HCT116 (cell line): Measurements from ENCODE around the gene KLHDC4. TPM values are rescaled to one million over a fixed set of nuclear protein-coding genes. Genes with fewer than 3 reads are reported as not detected.

ENCODE experiments used
- ATAC-seq: fragments of 200-7000 bp; cut with Tn5 transposase; 2 replicates; pipeline ENCODE4 v1.9.1; 2020; ENCODE audit warnings: mild to moderate bottlenecking, moderate library complexity
- BruUV-seq: library from RNA; stranded (reverse); fragments of 400-500 nt; replicated peaks from 2 replicates; lab custom pipeline; 2021; lab: Mats Ljungman, UMichigan
- CTCF ChIA-PET: fragments of 300-600 bp; sonication (Branson Sonifier 250); formaldehyde crosslinking; loops from one replicate; lab custom pipeline; 2021; ENCODE audit warnings: antibody characterized with exemption; lab: Charles Lee
- POLR2A ChIA-PET: fragments of 300-600, 350-600 bp; sonication (Branson Sonifier 250); formaldehyde crosslinking; loops from one replicate; lab custom pipeline; 2021; ENCODE audit warnings: antibody characterized with exemption; lab: Charles Lee
- RAD21 ChIA-PET, 2 experiments: fragments of 300-600 bp; sonication (Branson Sonifier 250); formaldehyde crosslinking; loops; one replicate each; lab custom pipeline; 2023; ENCODE audit warnings: low total read pairs in 2 of 2; ENCODE audit not compliant: uncharacterized antibody in 2 of 2, unreplicated experiment in 2 of 2, low non-redundant PET in 1 of 2; lab: Charles Lee
- DNase-seq: peaks from one replicate; pipeline ENCODE4 v3.0.0-alpha.2; 2010; ENCODE audit warnings: low read depth, low spot score
- H2AFZ ChIP-seq: fragments of 200-600 bp; shearing (Covaris generic), sonication (generic); 2 replicates; pipeline ENCODE4 v1.6.1; 2017; ENCODE audit warnings: low read depth, mixed run types, mixed read lengths, antibody characterized with exemption, low read length; ENCODE audit not compliant: poor library complexity, severe bottlenecking
- H3K27ac ChIP-seq: 2 replicates; pipeline ENCODE4 v1.5.1; 2012; ENCODE audit warnings: low read depth, low read length
- H3K27me3 ChIP-seq: fragments of 200-600 bp; sonication (generic); 2 replicates; pipeline ENCODE4 v1.6.1; 2016; ENCODE audit warnings: mixed run types, low read length, mixed read lengths; ENCODE audit not compliant: insufficient read depth
- H3K36me3 ChIP-seq, 2 experiments: fragments of 200-500 bp in 1 of 2; fragments of 200-600 bp in 1 of 2; sonication (Bioruptor generic) in 1 of 2; sonication (generic) in 1 of 2; 2 replicates each; pipeline versions ENCODE4 v1.5.1 to v1.6.1; 2014 to 2016; ENCODE audit warnings: low read length in 2 of 2, inconsistent platforms in 1 of 2, mixed read lengths in 1 of 2, mixed run types in 1 of 2; ENCODE audit not compliant: insufficient read depth in 2 of 2, control insufficient read depth in 1 of 2
- H3K4me1 ChIP-seq, 2 experiments: fragments of 200-600 bp in 1 of 2; sonication (generic) in 1 of 2; 2 replicates each; pipeline versions ENCODE4 v1.5.1 to v1.6.1; 2012 to 2017; ENCODE audit warnings: low read length in 2 of 2, inconsistent platforms in 1 of 2, mild to moderate bottlenecking in 1 of 2, mixed read lengths in 1 of 2, mixed run types in 1 of 2, moderate library complexity in 1 of 2; ENCODE audit not compliant: insufficient read depth in 2 of 2, control insufficient read depth in 1 of 2
- H3K4me2 ChIP-seq: fragments of 200-600 bp; sonication (generic); 2 replicates; pipeline ENCODE4 v1.6.1; 2017; ENCODE audit warnings: mixed run types, low read length, mixed read lengths
- H3K4me3 ChIP-seq, 2 experiments: fragments of 200-600 bp in 1 of 2; sonication (generic) in 1 of 2; replicated peaks in 1 of 2; 2 replicates each; pipeline ENCODE4 v1.5.1; 2011 to 2016; ENCODE audit warnings: low read length in 2 of 2, control low read depth in 1 of 2, low read depth in 1 of 2, mild to moderate bottlenecking in 1 of 2, mixed read lengths in 1 of 2, mixed run types in 1 of 2
- H3K79me2 ChIP-seq: fragments of 200-600 bp; sonication (generic); 2 replicates; pipeline ENCODE4 v1.6.1; 2017; ENCODE audit warnings: mild to moderate bottlenecking, mixed run types, low read length, moderate library complexity, mixed read lengths; ENCODE audit not compliant: insufficient read depth
- H3K9ac ChIP-seq: fragments of 200-600 bp; sonication (generic); 2 replicates; pipeline ENCODE4 v1.6.1; 2016; ENCODE audit warnings: low read length, mixed read lengths
- H3K9me2 ChIP-seq: fragments of 200-600 bp; sonication (generic), shearing (Covaris generic); 2 replicates; pipeline ENCODE4 v1.6.1; 2017; ENCODE audit warnings: mixed run types, mild to moderate bottlenecking, moderate library complexity; ENCODE audit not compliant: insufficient read depth
- H3K9me3 ChIP-seq, 2 experiments: fragments of 200-500 bp in 1 of 2; fragments of 200-600 bp in 1 of 2; sonication (Bioruptor generic) in 1 of 2; sonication (generic) in 1 of 2; 2 replicates each; pipeline ENCODE4 v1.6.1; 2014 to 2017; ENCODE audit warnings: low read length in 2 of 2, mixed read lengths in 2 of 2, inconsistent platforms in 1 of 2, low read depth in 1 of 2, mild to moderate bottlenecking in 1 of 2, mixed run types in 1 of 2, moderate library complexity in 1 of 2; ENCODE audit not compliant: control insufficient read depth in 1 of 2, insufficient read depth in 1 of 2
- H4K20me1 ChIP-seq: fragments of 200-600 bp; sonication (generic), shearing (Covaris generic); 2 replicates; pipeline ENCODE4 v1.6.1; 2017; ENCODE audit warnings: mixed run types, mild to moderate bottlenecking, moderate library complexity; ENCODE audit not compliant: insufficient read depth
- CBX3 ChIP-seq: IDR thresholded peaks from 2 replicates; pipeline ENCODE4 v1.6.1; 2012; ENCODE audit warnings: low read depth
- CTCF ChIP-seq, 3 experiments: fragments of 200-600 bp in 1 of 3; sonication (generic) in 1 of 3; IDR thresholded peaks in 2 of 3; conservative IDR thresholded peaks in 1 of 3; 2 replicates each; pipeline ENCODE4 v1.5.1; 2012 to 2017; ENCODE audit warnings: low read depth in 2 of 3, low read length in 2 of 3, antibody characterized with exemption in 1 of 3, borderline replicate concordance in 1 of 3, control low read depth in 1 of 3, mild to moderate bottlenecking in 1 of 3, mixed read lengths in 1 of 3, mixed run types in 1 of 3, moderate library complexity in 1 of 3; ENCODE audit not compliant: insufficient read depth in 1 of 3
- EGR1 ChIP-seq: IDR thresholded peaks from 2 replicates; pipeline ENCODE4 v1.6.1; 2012; ENCODE audit warnings: low read depth
- ELF1 ChIP-seq: IDR thresholded peaks from 2 replicates; pipeline ENCODE4 v1.6.1; 2012; ENCODE audit warnings: low read depth, borderline replicate concordance
- POLR2A ChIP-seq: IDR thresholded peaks from 2 replicates; pipeline ENCODE4 v1.7.0; 2011; ENCODE audit warnings: borderline replicate concordance; ENCODE audit not compliant: insufficient read depth, insufficient read length; ENCODE audit errors: extremely low read depth
- REST ChIP-seq: IDR thresholded peaks from 2 replicates; pipeline ENCODE4 v1.6.1; 2012; ENCODE audit warnings: low read depth
- SIN3A ChIP-seq: IDR thresholded peaks from 2 replicates; pipeline ENCODE4 v1.6.1; 2012; ENCODE audit warnings: low read depth
- SRF ChIP-seq: IDR thresholded peaks from 2 replicates; pipeline ENCODE4 v1.6.1; 2012; ENCODE audit warnings: low read depth
- ZFX ChIP-seq: fragments of 450-650 bp; IDR thresholded peaks from 2 replicates; pipeline ENCODE4 v1.6.1; 2017
- intact Hi-C: fragments of 100-400 bp; cut with micrococcal nuclease; formaldehyde crosslinking; loops from 2 replicates; pipeline ENCODE4 v1.10.0; 2022
- total RNA-seq: library from RNA; stranded (reverse); gene quantifications from one replicate; pipeline ENCODE4 v1.2.1, GENCODE V29; 2021; ENCODE audit not compliant: unreplicated experiment

KLHDC4 gene
- total RNA-seq, 1 experiment from 2014 or later = 107 TPM

- no peak for TF ChIP-seq REST
- no peak for TF ChIP-seq POLR2A
- TF ChIP-seq SRF = no peak
- no peak for TF ChIP-seq SIN3A
- TF ChIP-seq CBX3 = no peak
- no peak for TF ChIP-seq ELF1
- TF ChIP-seq EGR1 = no peak
- TF ChIP-seq ZFX = no peak
- no peak for TF ChIP-seq CTCF (IDR thresholded peaks at IDR 0.05 in 2 of 3, conservative IDR thresholded peaks at IDR 0.05 in 1 of 3; ENCODE audit: borderline replicate concordance in 1 of 3, insufficient read depth in 1 of 3, low read depth in 2 of 3, low read length in 2 of 3)
- H2AFZ ChIP-seq = no peak overlapping the region
- no peaks in the 10 kb centered on the region for H3K36me3 ChIP-seq
- RAD21 ChIA-PET = no interaction called here
- no peak overlapping the region for H3K4me2 ChIP-seq
- POLR2A ChIA-PET = no interaction called here
- no peak for DNase-seq
- BruUV-seq = no TSS peak
- H4K20me1 ChIP-seq = no peaks in the 10 kb centered on the region
- no peaks in the 10 kb centered on the region for H3K4me1 ChIP-seq
- H3K79me2 ChIP-seq = no peaks in the 10 kb centered on the region
- H3K27ac ChIP-seq = no peak overlapping the region
- ATAC-seq = no peak
- no peaks in the 10 kb centered on the region for H3K9me2 ChIP-seq
- H3K9me3 ChIP-seq = no peaks in the 10 kb centered on the region
- H3K4me3 ChIP-seq = no peak overlapping the region
- intact Hi-C loops = no loop called here
- CTCF ChIA-PET = no interaction called here
- peaks cover 4% of the 10 kb centered on the region; the same call in 1 of the 2 replicates for H3K27me3 ChIP-seq
- H3K9ac ChIP-seq = no peak overlapping the region
Observed at GRCh38 chr16:87689956-87690465, 75.8 kb downstream of the KLHDC4 start.
